Smooth muscle cell of the umbilical artery (primary cell): ENCODE results near the gene C4orf36. TPM values are rescaled to one million over a fixed set of nuclear protein-coding genes. Genes with fewer than 3 reads are reported as not detected.

Source experiments
- total RNA-seq: library from RNA; depleted of rRNA; stranded (reverse); fragments of >200 nt; gene quantifications from 2 replicates; pipeline ENCODE4 v1.2.3, GENCODE V29; 2014

C4orf36 gene, protein sequence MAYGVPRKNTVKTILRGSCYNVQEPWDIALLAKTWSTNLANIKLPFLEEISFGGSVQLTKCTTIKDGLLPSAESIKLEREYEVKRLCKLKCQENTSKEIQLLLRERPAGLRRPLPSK
- total RNA-seq, result 0.42 TPM in 1 of 2 replicates, not detected in the other

DNA sequence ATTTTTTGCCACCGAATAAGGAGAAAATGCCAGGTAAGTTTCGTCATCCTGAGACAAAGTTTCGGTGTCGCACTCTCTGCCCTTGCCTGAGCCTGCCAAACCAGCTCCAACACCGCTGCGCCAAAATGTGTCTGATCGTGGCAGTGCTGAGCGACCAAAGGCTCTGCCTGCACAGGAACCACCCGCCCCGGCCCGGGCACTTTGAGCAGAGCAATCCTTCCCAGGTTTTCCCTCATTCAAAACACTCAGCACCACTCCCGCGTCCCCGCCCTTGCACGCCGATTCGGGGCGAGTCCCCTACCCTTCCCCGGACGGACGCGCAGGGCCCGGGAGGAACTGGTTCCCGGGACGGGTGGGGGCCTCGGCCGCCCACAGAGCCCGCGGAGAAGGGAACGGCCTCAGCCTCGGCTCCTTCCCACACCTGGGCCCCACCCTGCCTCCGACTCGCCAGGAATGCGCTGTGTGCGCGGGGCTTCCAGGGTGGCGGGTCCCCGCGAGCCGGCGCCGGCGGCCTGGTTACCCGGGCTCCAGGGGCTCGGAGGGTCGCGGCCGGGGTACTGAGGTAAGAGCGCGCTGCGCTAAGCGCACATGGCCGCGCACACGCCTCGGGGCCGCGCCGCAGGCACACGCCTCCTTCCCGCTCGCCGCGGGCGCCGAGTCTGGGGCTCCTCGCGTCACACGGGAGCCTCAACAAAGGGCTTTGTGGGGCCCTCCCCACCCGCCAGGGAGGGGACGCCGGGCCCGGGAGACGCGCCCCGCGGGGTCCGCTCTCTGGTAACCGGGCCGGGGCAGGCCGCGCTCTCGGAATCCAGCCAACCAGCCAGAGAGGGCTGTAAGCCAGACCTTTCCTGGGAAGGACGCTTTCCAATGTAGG, at the start of gene C4orf36:
TSS of gene C4orf36 (minus strand) at position 661 of the 874 bp plus-strand sequence. CDS start 902 bp downstream, outside the sequence.

DNA sequence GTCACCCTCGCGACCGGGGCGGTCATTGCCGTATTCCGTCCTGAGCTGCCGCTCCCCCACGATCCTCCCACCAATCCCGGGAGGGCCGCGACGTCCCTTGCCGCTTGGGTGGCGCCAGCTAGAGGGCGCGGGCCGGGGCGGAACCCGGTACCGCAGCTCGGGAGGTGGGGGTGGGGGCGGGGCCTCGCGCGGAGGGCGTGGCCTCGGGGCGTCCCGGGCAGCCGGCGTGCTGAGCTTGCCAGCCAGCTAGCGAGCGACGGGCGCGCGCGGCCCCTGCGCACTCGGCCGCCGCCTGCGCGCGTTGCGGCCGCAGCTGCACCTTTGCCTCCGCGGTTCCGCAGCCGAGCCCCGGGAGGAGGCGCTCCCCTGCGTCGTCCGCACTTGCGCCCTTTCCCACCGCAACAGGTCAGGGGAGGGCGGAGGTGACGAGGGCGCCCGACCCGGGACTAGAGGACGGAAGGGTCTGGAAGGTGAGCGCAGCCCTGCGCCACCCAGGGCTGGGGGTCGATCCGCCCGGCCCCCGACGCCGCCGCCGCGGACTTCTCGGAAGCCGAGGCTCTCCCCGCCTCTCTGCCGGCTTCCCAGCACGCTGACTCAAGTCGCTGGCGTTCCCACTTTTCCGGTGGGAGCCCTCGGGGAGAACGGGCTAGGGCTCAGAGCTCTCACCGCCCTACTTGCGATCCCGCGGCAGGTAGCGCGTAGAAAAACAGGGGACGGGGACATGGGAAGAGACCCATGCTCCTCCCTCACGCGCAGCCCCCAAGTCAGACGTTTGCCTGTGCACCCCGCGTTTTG, 42.7 kb upstream of the C4orf36 start, which contains the start of gene AFF1:
TSS of gene AFF1 (plus strand) at position 241 of the 795 bp plus-strand sequence. CDS start 13,523 bp downstream, outside the sequence.

DNA sequence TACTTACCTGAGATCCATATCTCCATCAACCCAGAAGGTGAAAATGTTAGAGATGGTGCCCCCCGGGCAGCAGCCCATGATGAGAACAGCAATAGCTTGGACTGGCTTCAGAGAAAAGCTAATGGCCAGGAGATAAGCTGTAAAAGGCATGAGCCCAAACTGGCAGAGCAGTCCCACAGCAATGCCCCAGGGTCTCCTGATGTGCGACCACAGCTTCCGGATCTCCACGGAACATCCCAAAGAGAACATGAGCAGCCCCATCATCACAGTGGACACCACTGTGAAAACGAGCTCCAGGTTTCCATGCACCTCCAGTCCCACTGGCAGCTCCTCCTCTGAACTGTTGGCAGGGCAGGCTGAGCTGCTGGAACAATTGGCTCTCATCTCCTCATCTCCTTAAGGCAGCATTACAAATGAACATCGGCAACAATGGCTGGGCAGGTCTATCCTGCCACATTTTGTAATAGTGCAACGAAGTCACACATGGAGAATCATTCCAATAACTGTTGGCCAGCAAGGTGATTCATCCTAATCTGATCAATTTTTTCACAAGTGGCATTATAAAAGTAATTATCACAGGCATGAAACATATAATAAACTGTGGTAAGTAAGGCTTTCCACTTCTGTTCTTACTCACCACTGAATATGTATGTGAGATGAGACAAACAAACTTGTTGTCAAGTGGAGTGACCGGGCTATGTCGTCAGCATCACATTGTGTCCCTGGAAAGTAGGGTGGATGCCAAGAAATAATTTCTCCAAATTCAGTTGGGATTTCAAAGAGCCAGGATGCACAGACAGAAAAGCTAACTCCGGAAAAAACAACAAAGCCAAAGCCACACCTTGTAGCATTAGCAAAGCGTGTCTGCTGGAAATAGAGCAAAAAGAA, 43.2 kb downstream of the C4orf36 start, which contains the start of gene SLC10A6:
TSS of gene SLC10A6 (minus strand) at position 653 of the 888 bp plus-strand sequence. CDS start at position 384, 269 bp downstream.

Other genes starting within 250 kb of the C4orf36 start
- gene SLC10A6, start 43.0 kb downstream of the C4orf36 start, total RNA-seq, result not detected in 2 replicates
- 11.0 and 19.1 TPM in 2 replicates for gene AFF1, start 42.6 kb upstream of the C4orf36 start, total RNA-seq